ENCODE measurements around the gene NMNAT2.
"Not testable (repeated sequence)": the region's sequence is repeated elsewhere in the genome, so short reads cannot be mapped to it uniquely, and the experiment has no call there.

Gene NMNAT2

DNA sequence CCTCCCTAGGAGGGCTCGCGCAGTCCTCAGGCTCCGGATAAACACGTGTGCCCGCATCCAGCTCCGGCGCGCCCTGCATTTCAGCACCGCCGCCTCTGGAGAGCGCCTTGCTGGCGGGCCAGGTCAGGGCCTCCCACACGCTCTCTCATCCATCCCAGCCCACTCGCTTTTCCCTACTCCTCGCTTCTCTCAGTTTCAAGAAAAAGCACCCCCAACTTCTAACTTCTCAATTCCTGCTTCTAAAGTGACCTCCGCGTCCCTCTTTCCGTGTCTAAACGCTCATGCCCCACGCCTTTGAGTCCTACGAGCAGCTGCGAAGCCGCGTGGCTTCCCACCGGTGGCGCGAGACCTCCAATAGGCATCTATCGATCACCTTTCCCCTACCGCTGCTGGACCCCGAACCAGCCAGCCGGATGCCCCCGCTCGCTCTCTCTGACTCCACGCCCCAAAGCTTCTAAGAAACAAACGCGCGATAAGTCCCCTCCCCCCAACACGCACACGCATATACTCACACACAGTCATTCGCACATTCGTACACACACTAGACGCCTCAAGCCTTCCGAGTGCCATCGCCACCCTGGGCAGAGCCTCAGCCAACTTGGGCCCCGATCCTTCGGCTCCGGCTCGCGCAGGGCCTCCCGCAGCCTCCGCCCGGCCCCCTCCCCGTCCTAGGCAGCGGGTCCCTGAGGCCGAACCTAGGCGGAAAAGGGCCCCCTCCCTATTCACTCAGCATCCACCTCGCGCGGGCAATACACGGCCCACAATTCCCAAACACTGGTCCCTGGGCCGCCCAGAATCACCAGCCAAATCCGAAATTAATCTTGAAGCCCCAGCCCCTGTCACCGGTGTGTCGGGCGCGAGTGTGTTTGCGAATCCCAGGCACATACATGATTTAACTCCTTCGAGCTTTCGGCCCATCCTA, 1.1 kb downstream of the NMNAT2 start:
- no peak for DNase-seq (ENCODE audit: low read depth)

DNA sequence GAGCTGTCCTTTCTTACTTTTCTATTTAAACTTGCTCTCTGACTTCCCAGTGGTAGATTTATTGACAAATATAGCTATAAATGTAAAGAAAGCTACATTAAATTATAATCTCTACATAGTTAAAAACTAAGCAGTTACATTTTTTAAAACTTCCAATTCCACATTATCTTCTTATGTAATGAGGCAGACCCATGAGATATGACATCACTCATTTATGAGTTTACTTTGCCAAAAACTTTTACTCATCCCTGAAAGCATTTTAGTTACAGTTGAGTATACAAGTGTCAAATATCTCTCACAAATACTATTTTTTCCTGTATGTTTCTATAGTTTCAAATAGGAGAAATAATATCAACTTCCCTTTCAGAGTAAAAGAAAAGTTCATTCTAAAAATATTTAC, 3.8 kb downstream of the NMNAT2 start:
- DNase-seq (ENCODE audit: low read depth) = no peak

DNA sequence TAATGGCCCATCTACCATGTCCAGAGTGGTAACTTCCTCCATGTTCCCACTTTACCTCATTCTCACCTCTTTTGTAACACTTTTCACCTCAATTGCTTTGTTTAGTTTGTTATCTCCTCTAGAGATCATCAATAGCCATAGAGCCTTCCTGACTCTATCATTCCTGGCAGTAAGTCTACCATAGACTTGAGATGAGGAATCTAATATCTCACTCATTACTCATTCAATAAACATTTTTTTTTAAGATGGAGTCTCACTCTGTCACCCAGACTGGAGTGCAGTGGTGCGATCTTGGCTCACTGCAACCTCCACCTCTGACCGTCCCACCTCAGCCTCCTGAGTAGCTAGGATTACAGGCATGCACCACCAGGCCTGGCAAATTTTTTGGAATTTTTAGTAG, 7.1 kb downstream of the NMNAT2 start:
- no peak for DNase-seq (ENCODE audit: low read depth)

DNA sequence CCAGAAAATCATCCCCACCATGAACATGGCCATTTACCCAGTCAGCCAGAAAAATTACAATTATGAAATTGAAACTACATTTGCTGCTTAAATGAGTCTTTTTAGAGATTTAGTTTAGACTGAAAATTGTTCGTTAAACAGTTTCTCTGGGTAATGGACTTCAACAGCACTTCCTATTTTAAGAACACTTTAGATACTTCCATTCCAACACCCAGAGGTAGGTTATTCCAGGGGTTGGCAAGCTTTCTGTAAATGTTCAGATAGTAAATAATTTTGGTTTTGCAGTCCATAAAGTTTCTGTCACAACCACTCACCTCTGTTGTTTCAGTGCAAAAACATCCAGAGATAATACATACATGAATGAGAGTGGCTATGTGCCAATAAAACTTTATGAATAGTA, 10.2 kb downstream of the NMNAT2 start:
- no peak for DNase-seq (ENCODE audit: low read depth)

DNA sequence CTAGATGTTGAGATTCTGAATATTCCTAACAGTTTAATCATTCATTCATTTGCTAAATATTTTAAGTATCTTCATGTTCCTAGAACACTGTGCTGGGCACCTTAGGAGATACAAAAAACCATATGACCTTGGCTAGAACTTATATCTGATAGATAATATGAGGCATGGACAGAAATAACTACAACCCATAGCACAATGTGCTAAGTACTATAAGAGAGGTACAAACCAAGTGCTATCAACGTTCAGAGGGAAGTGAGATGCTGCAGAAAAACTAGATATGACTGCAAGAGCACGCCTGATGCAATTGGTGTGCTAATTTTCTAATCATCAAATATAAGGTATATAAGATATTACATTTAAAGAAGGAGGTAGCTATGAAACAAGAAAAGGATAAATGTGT, 10.7 kb downstream of the NMNAT2 start:
- no peak for DNase-seq (ENCODE audit: low read depth)

DNA sequence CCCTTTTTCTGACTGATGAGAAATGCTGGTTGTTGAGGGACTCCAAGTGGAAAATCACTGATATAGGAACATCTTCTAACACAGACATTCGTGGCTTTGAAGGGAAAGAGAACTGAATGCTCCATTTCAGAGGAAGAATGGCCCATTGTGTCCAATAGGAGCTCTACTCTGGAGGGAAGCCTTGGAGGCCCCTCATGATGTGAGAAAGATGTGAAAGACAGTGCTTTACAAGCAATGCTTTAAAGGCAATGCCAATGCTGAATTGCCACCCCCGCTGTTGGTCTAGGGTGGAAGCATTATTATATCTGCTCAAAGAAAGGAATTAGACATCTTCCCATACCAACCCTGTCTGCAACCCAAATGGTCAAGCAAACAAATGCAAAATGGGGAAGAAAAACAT, 13.7 kb downstream of the NMNAT2 start:
- DNase-seq (ENCODE audit: low read depth) = no peak

DNA sequence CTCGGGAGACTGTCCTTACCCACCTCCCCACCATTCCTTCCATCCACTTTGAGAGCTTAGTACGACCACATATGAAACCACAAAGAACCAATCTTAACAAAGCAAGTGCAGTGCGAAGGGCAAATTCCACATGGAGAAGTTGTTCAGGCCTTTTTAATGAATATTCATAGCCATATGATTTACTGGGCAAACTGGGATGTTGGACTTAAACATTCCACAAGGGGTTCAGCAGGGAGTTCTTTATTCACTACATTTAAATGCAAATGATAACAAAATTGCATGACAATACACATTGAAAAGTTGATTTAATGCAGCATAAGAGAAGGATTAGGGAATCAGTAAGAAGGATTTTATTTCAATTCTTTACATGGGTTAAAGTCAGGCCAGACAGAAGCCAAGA, 14.7 kb downstream of the NMNAT2 start:
- no peak for DNase-seq (ENCODE audit: low read depth)

DNA sequence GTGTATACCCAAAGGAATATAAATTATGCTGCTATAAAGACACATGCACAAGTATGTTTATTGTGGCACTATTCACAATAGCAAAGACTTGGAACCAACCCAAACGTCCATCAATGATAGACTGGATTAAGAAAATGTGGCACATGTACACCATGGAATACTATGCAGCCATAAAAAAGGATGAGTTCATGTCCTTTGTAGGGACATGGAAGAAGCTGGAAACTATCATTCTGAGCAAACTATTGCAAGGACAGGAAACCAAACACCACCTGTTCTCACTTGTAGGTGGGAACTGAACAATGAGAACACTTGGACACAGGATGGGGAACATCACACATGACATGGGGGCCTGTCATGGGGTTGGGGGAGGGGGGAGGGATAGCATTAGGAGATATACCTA, 16.6 kb downstream of the NMNAT2 start:
- DNase-seq (ENCODE audit: low read depth) = not testable (repeated sequence)

DNA sequence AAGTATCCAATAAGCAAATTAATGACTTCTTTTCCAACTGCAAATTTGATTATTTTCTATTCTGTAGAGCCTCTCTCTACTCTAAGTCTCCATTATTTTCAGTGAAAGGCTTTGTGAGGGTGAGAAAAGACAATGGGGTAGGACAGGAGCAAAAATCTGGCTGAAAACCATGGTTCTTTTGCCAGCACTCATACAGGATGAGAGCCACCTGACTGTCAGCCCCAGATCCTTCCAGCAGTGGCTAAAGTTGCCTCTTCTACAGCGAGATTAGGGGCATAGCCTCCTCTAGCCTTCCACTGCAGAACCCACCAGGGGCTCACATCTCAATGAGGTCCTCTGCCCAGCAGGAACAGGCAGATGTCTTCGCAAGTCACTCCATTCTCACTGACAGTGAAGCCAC, 23.7 kb downstream of the NMNAT2 start:
- DNase-seq (ENCODE audit: low read depth) = no peak

DNA sequence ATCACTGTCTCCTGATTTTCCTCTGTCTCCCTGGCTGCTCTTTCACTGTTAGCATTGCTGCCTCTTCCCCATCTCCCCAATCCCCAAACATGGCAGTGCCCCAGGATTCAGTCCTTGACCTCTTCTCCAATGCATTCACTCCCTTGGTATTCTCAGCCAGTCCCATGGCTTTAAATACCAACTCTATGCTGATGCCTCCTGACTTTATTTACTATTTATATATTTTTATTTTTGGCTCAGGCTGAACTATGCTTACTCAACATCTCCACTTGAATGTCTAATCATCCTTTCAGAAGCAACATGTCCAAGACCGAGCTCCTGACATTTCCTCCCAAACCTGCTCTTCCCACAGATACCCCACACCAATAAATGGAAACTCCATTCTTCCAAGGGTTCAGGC, 26.3 kb downstream of the NMNAT2 start:
- DNase-seq (ENCODE audit: low read depth) = no peak

DNA sequence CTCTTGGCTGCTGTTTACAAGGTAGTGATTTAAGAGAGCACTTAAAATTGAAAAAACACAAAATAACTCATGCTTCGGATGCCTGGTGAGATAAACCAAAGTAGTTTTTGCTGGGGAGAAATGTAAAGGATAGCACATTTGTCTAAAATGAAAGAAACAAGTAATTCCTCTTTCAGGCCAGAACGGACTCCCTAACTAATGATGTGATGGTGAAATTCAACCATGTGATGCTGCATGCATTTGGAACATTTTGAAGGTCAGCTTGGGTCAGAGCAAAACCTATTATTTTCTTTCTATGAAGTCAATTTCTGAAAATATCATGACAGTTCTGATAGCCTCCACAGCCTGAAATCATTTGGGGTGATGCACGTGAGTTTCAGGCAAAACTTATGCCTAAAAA, 27.6 kb downstream of the NMNAT2 start:
- no peak for DNase-seq (ENCODE audit: low read depth)

DNA sequence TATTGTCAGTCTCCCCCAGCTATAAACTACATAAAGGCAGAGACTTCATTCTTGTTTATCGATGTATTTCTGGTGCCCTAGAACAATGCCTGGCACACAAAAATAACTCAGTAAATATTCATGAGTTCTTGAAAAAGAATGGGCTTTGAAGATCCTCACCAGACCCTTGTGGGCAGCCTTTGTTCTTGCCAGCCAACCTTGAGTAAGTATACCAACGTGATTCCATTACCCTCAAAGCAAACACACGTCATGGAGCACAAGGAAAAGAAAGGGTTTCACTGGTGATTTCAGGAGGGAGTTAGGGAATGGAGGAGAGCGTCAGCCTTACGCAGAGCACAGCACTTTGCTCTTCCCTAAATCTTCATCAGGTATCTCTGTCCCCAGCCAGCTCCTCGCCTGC, 29.4 kb downstream of the NMNAT2 start:
- DNase-seq (ENCODE audit: low read depth) = no peak

DNA sequence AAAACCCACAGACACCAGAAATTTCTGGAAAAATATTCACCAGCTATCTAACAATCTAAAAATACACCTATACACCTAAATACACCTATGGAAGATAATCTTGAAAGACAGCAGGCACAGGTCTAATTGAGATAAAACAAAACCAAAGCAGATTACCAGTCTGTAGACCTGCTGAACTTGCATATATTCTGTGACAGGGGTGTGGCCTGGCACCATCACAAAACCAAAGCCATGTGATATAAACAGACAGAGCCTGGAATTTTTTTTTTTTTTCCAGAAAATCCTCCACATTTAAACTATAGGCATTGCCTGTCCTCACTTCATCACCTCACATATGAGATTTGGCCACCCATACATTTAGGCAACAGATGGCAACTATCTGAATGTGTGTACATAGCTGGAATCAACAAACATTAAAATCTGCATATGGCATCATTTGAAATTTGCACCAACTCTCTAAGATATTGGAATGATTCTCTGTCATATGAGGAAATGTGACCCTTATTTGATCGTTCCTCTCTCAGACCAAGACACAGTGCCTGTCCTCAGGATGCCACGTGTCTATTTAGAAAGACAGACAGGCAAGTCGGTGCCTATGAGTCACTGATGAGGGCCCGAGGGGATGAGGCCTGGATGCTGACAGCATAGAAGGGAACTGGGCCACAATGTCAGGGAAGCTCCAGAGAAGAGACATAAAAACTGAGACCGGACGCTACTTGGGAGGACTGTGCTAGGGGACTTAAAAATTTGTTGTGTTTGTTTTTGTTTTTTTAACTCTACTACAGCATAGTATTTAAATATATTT, 32.6 kb downstream of the NMNAT2 start:
- no peak for DNase-seq (ENCODE audit: low read depth)

DNA sequence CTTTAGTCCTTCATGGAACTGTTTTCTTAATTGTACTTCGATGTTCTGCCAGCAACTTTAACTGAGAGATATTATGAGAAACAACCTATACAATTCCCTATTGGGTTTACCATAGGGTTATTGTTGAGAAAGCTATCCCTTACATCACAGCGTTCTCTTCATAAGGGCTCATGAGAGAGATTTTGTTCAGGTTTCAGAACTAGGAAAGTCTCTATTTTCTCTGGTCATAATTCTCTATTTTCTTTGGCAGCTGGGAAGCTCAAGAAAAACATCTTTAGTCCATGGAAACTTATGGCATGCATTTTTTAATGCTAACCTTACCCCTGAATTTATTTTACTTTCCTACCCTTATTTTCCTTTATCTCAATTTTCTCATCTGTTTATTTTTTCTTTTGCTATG, 38.2 kb downstream of the NMNAT2 start:
- DNase-seq (ENCODE audit: low read depth) = no peak

DNA sequence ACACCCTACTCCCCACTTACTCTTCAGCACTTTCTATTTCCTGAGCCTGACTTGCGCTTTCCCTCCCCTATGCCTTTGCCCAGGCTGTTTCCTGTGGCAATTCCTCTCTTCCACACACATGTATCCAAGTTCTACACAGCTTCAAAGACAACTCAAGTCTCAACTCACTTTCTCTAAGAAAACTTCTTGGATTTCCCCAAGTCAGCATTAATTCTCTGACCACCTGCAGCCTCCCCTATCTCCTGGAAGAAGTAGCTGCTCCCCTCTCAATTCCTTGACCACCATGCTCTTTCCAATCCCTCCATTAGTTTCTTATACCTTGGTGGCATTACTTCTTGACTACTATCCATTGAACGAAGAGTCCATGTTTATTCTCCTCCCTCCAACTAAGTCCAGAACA, 42.8 kb downstream of the NMNAT2 start:
- no peak for DNase-seq (ENCODE audit: low read depth)

DNA sequence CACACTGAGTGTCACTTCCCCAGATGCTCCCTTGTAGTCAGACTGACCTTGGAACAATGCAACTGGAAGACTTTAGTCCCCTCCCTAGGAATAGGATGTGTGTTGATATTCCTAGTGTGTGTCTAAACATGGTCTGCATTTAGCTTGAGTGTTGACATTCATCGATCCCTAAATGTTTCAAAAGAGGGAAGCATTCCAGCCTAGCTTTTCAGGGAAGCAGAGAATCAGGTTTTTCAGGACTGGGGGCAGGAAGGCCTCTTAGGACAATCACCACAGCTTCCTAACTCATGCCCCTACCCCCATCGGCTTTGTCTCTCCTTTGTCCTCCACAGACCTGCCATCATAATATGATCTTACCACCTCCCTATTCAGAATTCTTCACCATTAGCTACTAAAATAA, 43.4 kb downstream of the NMNAT2 start:
- no peak for DNase-seq (ENCODE audit: low read depth)

DNA sequence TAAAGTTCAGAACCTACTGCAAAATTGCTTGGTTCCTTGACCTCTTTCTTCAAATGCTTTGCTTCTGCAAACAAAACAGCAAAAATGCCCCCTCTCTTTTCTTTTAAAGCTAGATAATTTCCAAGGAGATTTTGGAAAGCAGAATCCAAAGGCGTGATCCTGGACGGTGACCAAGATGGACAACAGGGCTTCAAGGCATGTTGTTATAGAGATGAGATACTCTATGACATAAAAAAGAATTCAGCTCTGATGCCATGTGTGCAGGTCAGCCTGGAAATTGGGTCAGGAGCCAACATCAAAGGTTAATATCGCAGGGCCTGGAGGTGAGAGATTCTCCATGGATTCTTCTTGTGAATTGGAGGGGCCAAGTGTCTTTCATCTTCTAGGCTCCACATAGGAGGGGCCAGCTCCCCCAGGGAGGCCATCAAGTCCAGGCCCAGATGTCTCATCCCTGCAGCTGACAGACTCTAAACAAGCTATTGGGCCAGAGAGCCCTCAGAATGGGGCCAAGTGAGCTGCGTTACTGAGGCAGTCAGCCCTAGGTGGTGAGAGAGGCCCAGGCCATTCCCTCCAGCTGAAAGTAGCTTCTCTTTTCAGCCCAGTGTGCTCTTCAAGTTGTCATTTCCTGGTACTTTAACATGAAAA, 45.5 kb downstream of the NMNAT2 start:
- DNase-seq (ENCODE audit: low read depth) = no peak

DNA sequence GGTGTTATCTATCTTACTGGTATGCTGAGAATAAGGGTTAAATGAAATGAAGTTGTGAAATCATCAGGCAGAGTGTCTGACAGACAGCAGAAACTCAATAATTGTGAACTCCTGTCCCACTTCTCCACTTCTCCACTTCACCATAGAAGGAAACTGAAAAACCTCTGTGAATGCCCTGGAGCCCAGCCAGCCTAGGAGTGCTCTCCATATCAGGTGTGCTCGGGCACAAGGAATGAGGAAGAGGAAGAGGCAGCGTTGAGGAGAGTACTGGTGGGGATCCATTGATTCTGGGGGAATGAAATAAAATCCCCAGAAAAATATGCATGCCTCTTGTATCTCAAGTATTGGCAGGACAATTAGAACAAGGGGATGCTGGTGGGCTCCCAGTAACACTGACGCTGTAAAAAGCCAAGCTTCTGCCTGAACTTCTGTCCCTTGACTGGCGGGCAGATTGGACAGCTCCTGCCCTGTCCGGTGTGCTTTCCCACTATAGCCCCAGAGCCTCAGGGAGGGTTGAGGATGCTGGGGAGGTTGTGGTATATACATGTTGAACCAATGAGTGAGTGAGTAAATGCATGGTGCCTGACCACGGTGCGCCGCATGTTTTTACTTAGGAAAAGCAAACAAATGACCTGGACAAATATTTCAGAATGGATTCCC, 47.7 kb downstream of the NMNAT2 start:
- DNase-seq (ENCODE audit: low read depth) = no peak

DNA sequence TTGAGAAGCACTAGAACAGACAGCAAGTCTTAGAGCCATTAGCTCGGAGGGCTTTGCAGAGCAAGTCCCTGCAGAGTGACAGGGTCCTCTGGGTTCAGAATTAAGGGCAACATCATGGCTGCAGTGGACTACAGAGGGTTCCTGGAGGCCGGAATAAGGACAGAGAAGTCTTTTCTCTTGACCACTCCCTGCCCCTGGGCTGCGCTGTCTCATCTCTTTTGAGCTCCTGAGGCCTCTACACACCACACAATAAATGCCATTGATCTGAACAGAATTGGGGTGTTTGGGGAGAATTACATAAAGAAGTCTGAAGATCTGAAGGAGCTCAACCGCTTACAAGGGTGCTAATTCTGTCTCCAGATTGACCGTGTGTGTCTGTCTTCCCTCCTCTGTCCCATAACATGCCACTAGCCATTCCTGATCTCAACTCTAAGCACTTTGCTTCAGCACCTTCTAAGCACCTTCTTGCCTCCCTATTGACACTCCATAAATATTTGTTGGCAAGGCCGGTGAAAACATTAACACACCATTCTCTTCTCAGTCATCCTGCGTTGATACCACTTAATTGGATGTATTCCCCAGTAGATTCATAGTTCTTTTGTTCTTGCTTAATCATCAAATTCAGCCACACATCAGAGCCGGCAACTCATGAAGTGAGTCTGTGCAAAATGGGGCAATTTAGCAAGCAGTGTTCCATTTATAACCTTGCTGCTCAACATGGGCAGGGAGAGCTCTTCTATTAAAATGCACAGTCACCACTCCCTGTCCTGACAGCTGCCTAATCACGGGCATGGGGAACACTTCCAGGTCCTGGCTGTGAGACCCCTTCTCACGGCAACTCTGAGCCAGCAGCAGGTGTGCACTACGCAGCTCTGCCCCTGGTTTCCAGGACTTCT, 49.7 kb downstream of the NMNAT2 start:
- no peak for DNase-seq (ENCODE audit: low read depth)

DNA sequence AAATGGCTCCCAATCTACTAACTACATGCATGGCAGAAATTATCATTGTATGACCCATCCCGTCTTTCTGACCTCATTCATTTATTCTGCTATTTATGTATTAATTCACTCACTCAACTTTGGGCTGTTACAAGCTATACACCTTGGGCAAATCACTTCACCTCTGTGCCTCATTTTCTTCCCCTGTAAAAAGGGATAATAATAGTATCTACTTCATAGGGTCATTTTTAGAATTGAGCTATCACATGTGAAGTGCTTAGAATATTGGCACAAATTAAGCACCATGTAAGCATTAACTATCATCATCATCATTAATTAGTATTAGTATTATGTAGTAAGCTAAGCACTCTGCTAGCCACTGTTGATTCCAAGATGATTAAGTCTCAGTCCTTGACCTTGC, 52.1 kb downstream of the NMNAT2 start:
- DNase-seq (ENCODE audit: low read depth) = no peak

DNA sequence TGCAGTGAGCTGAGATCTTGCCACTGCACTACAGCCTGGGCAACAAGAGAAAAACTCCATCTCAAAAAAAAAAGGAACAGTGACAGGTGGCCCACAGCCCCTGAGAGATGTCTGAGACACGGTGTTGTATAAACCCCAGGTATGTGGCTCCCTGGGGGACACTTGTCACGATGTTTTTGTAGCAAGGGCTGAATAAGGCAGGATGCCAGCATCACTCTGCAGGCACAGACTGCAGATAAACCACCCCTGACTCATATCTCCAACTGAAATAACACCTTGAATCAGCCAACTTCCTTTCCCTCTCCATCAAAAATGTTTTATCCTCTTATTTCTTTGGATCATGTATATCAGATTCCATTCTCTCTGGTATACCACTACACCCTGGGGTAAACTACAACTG, 52.5 kb downstream of the NMNAT2 start:
- no peak for DNase-seq (ENCODE audit: low read depth)

Data from CMK (cell line).